Frontal cortex (tissue), 4 donors: ENCODE measurements around the gene SLC7A1. TPM values are rescaled to one million over a fixed set of nuclear protein-coding genes. Genes with fewer than 3 reads are reported as not detected.

Experiments used
- DNase-seq, 2 donors: peaks; one replicate each; pipeline ENCODE4 v3.0.0; 2012; ENCODE audit warnings: low spot score in 2 of 2
- FAIRE-seq: peaks from 2 replicates; lab custom pipeline; 2012; peaks lifted over from hg19 to GRCh38; lab: Jason Lieb, UNC
- total RNA-seq: library from RNA; depleted of rRNA; stranded (reverse); fragments of >200 nt; gene quantifications from one replicate; pipeline ENCODE4 v1.2.3, GENCODE V29; 2014
- donor health status: control.
- donor health status: control.
- donor health status: control.

Gene SLC7A1
- total RNA-seq, 1 donor from 2014 or later = 20.8 TPM

GRCh38 chr13:29499506-29500165 is 95.9 kb downstream of the SLC7A1 start:
- no peak for DNase-seq
- no peak for FAIRE-seq

GRCh38 chr13:29498426-29499040 is 97.0 kb downstream of the SLC7A1 start:
- FAIRE-seq (no peak), DNase-seq (no peak)

- DNase-seq (no peak), FAIRE-seq (no peak)
Measured at GRCh38 chr13:29497137-29497654, 98.3 kb downstream of the SLC7A1 start.

GRCh38 chr13:29496241-29496712 is 99.2 kb downstream of the SLC7A1 start:
- DNase-seq (peak in 1 of 2 donors; percentile 46), FAIRE-seq (no peak)

GRCh38 chr13:29494520-29494919 is 101.0 kb downstream of the SLC7A1 start:
- DNase-seq (no peak), FAIRE-seq (no peak)

- DNase-seq (no peak), FAIRE-seq (no peak)
Measured at GRCh38 chr13:29493796-29494195, 101.7 kb downstream of the SLC7A1 start.

- DNase-seq (no peak), FAIRE-seq (no peak)
Measured at GRCh38 chr13:29491248-29491647, 104.2 kb downstream of the SLC7A1 start.

- no peak for DNase-seq
- FAIRE-seq = no peak
Measured at GRCh38 chr13:29490561-29490885, 105.0 kb downstream of the SLC7A1 start.

- FAIRE-seq (no peak), DNase-seq (no peak)
Measured at GRCh38 chr13:29489650-29490560, 105.6 kb downstream of the SLC7A1 start.

GRCh38 chr13:29487466-29488454 is 107.7 kb downstream of the SLC7A1 start:
- no peak for FAIRE-seq

GRCh38 chr13:29486551-29486950 is 108.9 kb downstream of the SLC7A1 start:
- DNase-seq = no peak
- FAIRE-seq = no peak

More at GRCh38 chr13:29487466-29488454, 107.7 kb downstream of the SLC7A1 start:
- no peak for DNase-seq

- FAIRE-seq (no peak), DNase-seq (no peak)
Measured at GRCh38 chr13:29484796-29485195, 110.7 kb downstream of the SLC7A1 start.

- no peak for DNase-seq
- no peak for FAIRE-seq
Measured at GRCh38 chr13:29484236-29484635, 111.3 kb downstream of the SLC7A1 start.

GRCh38 chr13:29483623-29484022 is 111.9 kb downstream of the SLC7A1 start:
- DNase-seq (no peak), FAIRE-seq (no peak)

GRCh38 chr13:29483211-29483610 is 112.3 kb downstream of the SLC7A1 start:
- FAIRE-seq (no peak), DNase-seq (no peak)

GRCh38 chr13:29482504-29482903 is 113.0 kb downstream of the SLC7A1 start:
- FAIRE-seq (no peak), DNase-seq (no peak)

- DNase-seq (no peak), FAIRE-seq (no peak)
Measured at GRCh38 chr13:29481603-29482002, 113.9 kb downstream of the SLC7A1 start.

GRCh38 chr13:29480893-29481525 is 114.5 kb downstream of the SLC7A1 start:
- no peak for DNase-seq

More at GRCh38 chr13:29480893-29481525, 114.5 kb downstream of the SLC7A1 start:
- no peak for FAIRE-seq
